HepG2 (cell line): ENCODE measurements around the gene TFF2. TPM values are rescaled to one million over a fixed set of nuclear protein-coding genes. Genes with fewer than 3 reads are reported as not detected.

Source experiments
- ARID2 ChIP-seq: sonication (generic); formaldehyde crosslinking; IDR thresholded peaks from 2 replicates; pipeline ENCODE4 v1.8.1; 2022; ENCODE audit warnings: mild to moderate bottlenecking, missing genetic modification reagents, borderline replicate concordance
- ATAD3A ChIP-seq: sonication (generic); formaldehyde crosslinking; IDR thresholded peaks from 2 replicates; pipeline ENCODE4 v1.4.0; 2020; ENCODE audit warnings: missing genetic modification reagents
- CC2D1A ChIP-seq: sonication (generic); formaldehyde crosslinking; IDR thresholded peaks from 2 replicates; pipeline ENCODE4 v1.8.1; 2023; ENCODE audit warnings: mild to moderate bottlenecking, missing genetic modification reagents
- FLYWCH1 ChIP-seq: sonication (generic); formaldehyde crosslinking; IDR thresholded peaks from 2 replicates; pipeline ENCODE4 v1.8.1; 2023; ENCODE audit warnings: mild to moderate bottlenecking, missing genetic modification reagents
- FOXC1 ChIP-seq: sonication (generic); formaldehyde crosslinking; IDR thresholded peaks from 2 replicates; pipeline ENCODE4 v1.8.0; 2022; ENCODE audit warnings: mild to moderate bottlenecking, missing genetic modification reagents, borderline replicate concordance
- FOXK1 ChIP-seq: sonication (generic); formaldehyde crosslinking; IDR thresholded peaks from 2 replicates; pipeline ENCODE4 v1.4.0; 2020; ENCODE audit warnings: low read depth, missing genetic modification reagents, borderline replicate concordance
- POLR2A ChIP-seq, 2 experiments: IDR thresholded peaks; 2 replicates each; pipeline ENCODE4 v1.6.1; 2011; ENCODE audit warnings: low read depth in 2 of 2, low read length in 2 of 2, mild to moderate bottlenecking in 1 of 2, moderate library complexity in 1 of 2; ENCODE audit not compliant: insufficient read depth in 1 of 2
- TBX3 ChIP-seq: fragments of 450-650 bp; IDR thresholded peaks from 2 replicates; pipeline ENCODE4 v1.6.1; 2017; ENCODE audit warnings: antibody characterized with exemption, mild to moderate bottlenecking, inconsistent platforms, borderline replicate concordance
- XRCC5 ChIP-seq: fragments of 200-400 bp; formaldehyde crosslinking; optimal IDR thresholded peaks from 2 replicates; pipeline ENCODE3; 2017; ENCODE audit warnings: mild to moderate bottlenecking, low read length
- ZMYM4 ChIP-seq: sonication (generic); formaldehyde crosslinking; IDR thresholded peaks from 2 replicates; pipeline ENCODE4 v1.8.1; 2023; ENCODE audit warnings: mild to moderate bottlenecking, missing genetic modification reagents
- ZNF235 ChIP-seq: sonication (generic); formaldehyde crosslinking; IDR thresholded peaks from 2 replicates; pipeline ENCODE4 v1.8.1; 2023; ENCODE audit warnings: mild to moderate bottlenecking, missing genetic modification reagents, borderline replicate concordance
- ZNF326 ChIP-seq: sonication (generic); formaldehyde crosslinking; IDR thresholded peaks from 2 replicates; pipeline ENCODE4 v1.4.0; 2020; ENCODE audit warnings: missing genetic modification reagents, borderline replicate concordance
- ZNF33B ChIP-seq: sonication (generic); formaldehyde crosslinking; IDR thresholded peaks from 2 replicates; pipeline ENCODE4 v1.5.1; 2020; ENCODE audit warnings: mild to moderate bottlenecking, missing genetic modification reagents
- ZNF484 ChIP-seq: sonication (generic); formaldehyde crosslinking; IDR thresholded peaks from 2 replicates; pipeline ENCODE4 v1.5.1; 2020; ENCODE audit warnings: mild to moderate bottlenecking, low read depth, missing genetic modification reagents, borderline replicate concordance
- ZNF496 ChIP-seq: sonication (generic); formaldehyde crosslinking; IDR thresholded peaks from 2 replicates; pipeline ENCODE4 v1.8.1; 2023; ENCODE audit warnings: mild to moderate bottlenecking, moderate library complexity, missing genetic modification reagents; ENCODE audit not compliant: insufficient replicate concordance
- ZNF678 ChIP-seq: sonication (generic); formaldehyde crosslinking; IDR thresholded peaks from 2 replicates; pipeline ENCODE4 v1.4.0; 2020; ENCODE audit warnings: mild to moderate bottlenecking, missing genetic modification reagents
- ZNF891 ChIP-seq: sonication (generic); formaldehyde crosslinking; IDR thresholded peaks from 2 replicates; pipeline ENCODE4 v1.5.0; 2020; ENCODE audit warnings: mild to moderate bottlenecking, missing genetic modification reagents
- polyA plus RNA-seq, 8 experiments: library from polyadenylated mRNA; depleted of rRNA in 3 of 8; stranded (reverse) in 7 of 8; unstranded in 1 of 8; fragments of >200 nt; fragmentation: Illumina TruSeq in 4 of 8; extraction: Trizol in 4 of 8; gene quantifications; 2 replicates each; pipeline versions ENCODE4 v1.2.1 to v1.2.3, GENCODE V29; 2011 to 2016; ENCODE audit warnings: low read depth in 4 of 8, missing spikeins in 1 of 8, mixed read lengths in 1 of 8; ENCODE audit not compliant: insufficient read depth in 1 of 8
- total RNA-seq, 5 experiments: library from RNA; depleted of rRNA; stranded (reverse); fragments of >200 nt; fragmentation: Illumina TruSeq; extraction: Trizol; gene quantifications; 2 replicates each; pipeline ENCODE4 v1.2.3, GENCODE V29; 2016; ENCODE audit warnings: low read depth in 1 of 5
- TF ChIP-seq, protein P1 (sequence below): sonication (generic); formaldehyde crosslinking; IDR thresholded peaks from 2 replicates; pipeline ENCODE4 v1.4.0; 2020; ENCODE audit warnings: mild to moderate bottlenecking, missing genetic modification reagents
- TF ChIP-seq, protein P2 (sequence below): sonication (generic); formaldehyde crosslinking; IDR thresholded peaks from 2 replicates; pipeline ENCODE4 v1.4.0; 2020; ENCODE audit warnings: mild to moderate bottlenecking, missing genetic modification reagents
- TF ChIP-seq, protein P3 (sequence below): sonication (generic); formaldehyde crosslinking; conservative IDR thresholded peaks from 2 replicates; pipeline ENCODE4 v1.4.0; 2020; ENCODE audit warnings: missing genetic modification reagents
- TF ChIP-seq, protein P4 (sequence below): sonication (generic); IDR thresholded peaks from 2 replicates; pipeline ENCODE4 v1.6.1; 2016; ENCODE audit warnings: low read depth, borderline replicate concordance

Gene TFF2
- total and polyA plus RNA-seq, 2 of the 13 experiments (the other 11 are each of a cell fraction or from before 2014, with no cell fraction given) = 1.5 TPM; not detected in 1

DNA sequence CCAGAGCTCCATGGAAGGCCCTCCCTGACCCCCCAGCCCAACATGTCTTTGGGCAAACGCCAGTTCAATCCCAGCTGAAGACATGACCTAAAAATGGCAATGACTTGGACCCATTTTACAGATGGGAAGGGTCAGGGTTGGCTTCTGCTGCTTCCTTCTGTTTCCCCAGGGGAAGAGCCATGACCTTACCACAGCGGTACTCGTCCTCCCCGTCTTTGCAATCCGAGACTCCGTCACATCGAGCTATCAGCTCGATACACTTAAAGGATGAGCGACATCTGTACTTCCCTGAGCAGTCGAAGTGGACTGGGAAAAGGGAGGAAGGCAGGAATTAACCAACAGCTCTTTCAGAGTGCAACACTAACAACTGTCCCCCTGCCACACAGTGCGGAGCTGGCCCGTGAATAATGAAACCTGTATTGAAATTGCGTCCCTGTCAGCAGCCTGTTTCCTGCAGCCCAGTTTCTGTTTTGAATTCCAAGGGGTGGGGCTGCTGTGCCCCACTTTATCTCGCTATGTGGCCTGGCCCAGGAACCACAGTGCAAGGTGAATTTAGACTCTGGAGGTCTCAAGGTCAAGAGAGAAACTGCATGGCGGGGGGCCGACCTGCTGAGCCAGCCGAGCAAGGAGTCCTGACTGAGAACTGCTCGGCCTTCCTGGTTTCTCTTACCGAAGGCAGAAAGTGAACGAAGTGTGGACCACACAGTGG is 38.1 kb upstream of the TFF2 start (continued):
- TF ChIP-seq, protein P1, sequence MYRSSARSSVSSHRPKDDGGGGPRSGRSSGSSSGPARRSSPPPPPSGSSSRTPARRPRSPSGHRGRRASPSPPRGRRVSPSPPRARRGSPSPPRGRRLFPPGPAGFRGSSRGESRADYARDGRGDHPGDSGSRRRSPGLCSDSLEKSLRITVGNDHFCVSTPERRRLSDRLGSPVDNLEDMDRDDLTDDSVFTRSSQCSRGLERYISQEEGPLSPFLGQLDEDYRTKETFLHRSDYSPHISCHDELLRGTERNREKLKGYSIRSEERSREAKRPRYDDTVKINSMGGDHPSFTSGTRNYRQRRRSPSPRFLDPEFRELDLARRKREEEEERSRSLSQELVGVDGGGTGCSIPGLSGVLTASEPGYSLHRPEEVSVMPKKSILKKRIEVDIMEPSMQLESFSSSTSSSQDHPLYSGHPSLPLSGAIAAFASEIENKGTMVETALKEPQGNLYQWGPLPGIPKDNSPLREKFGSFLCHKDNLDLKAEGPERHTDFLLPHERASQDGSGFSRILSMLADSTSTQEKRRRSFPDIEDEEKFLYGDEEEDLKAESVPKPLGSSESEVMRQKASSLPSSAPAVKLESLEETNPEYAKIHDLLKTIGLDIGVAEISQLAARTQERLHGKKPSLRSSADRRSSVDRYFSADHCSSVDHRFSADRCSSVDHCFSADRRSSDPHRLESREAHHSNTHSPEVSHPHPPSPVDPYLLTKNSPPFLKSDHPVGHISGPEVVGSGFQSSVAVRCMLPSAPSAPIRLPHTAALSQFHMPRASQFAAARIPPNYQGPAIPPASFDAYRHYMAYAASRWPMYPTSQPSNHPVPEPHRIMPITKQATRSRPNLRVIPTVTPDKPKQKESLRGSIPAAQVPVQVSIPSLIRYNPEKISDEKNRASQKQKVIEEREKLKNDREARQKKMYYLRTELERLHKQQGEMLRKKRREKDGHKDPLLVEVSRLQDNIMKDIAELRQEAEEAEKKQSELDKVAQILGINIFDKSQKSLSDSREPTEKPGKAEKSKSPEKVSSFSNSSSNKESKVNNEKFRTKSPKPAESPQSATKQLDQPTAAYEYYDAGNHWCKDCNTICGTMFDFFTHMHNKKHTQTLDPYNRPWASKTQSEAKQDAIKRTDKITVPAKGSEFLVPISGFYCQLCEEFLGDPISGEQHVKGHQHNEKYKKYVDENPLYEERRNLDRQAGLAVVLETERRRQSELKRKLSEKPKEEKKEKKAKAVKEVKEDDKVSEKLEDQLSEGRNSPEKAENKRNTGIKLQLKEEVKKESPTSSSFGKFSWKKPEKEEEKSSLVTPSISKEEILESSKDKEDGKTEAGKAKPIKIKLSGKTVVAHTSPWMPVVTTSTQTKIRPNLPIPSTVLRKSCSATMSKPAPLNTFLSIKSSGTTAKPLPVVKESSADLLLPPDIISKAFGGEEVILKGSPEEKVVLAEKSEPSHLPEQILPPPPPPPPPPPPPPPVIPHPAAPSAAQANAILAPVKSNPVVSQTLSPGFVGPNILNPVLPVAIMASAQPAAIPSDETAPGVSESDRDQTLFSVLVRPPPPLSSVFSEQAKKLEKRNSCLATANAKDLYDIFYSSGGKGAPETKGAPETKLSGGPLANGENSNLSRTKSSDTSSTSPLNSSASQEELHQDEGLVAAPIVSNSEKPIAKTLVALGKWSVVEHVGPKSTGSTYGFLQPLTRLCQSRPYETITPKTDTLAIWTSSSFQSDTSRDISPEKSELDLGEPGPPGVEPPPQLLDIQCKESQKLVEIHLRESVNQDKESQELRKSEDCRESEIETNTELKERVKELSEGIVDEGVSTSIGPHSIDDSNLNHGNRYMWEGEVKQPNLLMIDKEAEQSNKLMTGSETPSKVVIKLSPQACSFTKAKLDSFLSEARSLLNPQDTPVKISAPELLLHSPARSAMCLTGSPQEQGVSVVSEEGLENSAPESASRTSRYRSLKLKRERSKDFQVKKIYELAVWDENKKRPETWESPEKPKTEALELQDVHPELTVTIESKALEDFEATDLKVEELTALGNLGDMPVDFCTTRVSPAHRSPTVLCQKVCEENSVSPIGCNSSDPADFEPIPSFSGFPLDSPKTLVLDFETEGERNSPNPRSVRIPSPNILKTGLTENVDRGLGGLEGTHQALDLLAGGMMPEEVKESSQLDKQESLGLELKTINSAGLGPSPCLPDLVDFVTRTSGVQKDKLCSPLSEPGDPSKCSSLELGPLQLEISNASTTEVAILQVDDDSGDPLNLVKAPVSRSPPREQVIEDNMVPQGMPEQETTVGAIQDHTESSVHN (CRISPR knock-in tag) = no peak
- TF ChIP-seq ZNF484 (CRISPR knock-in tag) (no peak), TBX3 (no peak), ARID2 (CRISPR knock-in tag) (no peak), CC2D1A (no peak), FLYWCH1 (CRISPR knock-in tag) (no peak), ZNF326 (no peak), ZNF235 (CRISPR knock-in tag) (no peak), POLR2A (IDR thresholded peaks at IDR 0.05; ENCODE audit: insufficient read depth in 1 of 2, low read depth in 2 of 2, low read length in 2 of 2) (no peak), ZNF33B (CRISPR knock-in tag) (no peak), ZNF678 (CRISPR knock-in tag) (no peak), ZNF891 (CRISPR knock-in tag) (no peak), ZMYM4 (CRISPR knock-in tag) (0 out of 2 replicates have a peak, but pooled peaks have one; percentile 39), XRCC5 (peak; percentile 1), FOXK1 (CRISPR knock-in tag) (no peak), FOXC1 (CRISPR knock-in tag) (no peak), ZNF496 (CRISPR knock-in tag) (no peak), ATAD3A (CRISPR knock-in tag) (no peak)
- TF ChIP-seq, protein P2, sequence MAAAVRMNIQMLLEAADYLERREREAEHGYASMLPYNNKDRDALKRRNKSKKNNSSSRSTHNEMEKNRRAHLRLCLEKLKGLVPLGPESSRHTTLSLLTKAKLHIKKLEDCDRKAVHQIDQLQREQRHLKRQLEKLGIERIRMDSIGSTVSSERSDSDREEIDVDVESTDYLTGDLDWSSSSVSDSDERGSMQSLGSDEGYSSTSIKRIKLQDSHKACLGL = no peak
- TF ChIP-seq, protein P3, sequence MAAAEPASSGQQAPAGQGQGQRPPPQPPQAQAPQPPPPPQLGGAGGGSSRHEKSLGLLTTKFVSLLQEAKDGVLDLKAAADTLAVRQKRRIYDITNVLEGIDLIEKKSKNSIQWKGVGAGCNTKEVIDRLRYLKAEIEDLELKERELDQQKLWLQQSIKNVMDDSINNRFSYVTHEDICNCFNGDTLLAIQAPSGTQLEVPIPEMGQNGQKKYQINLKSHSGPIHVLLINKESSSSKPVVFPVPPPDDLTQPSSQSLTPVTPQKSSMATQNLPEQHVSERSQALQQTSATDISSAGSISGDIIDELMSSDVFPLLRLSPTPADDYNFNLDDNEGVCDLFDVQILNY (CRISPR knock-in tag) = no peak
- TF ChIP-seq, protein P4, sequence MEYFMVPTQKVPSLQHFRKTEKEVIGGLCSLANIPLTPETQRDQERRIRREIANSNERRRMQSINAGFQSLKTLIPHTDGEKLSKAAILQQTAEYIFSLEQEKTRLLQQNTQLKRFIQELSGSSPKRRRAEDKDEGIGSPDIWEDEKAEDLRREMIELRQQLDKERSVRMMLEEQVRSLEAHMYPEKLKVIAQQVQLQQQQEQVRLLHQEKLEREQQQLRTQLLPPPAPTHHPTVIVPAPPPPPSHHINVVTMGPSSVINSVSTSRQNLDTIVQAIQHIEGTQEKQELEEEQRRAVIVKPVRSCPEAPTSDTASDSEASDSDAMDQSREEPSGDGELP = no peak
